ENCODE data around the gene PRX. TPM values are rescaled to one million over a fixed set of nuclear protein-coding genes. Genes with fewer than 3 reads are reported as not detected.

Gene PRX
- total and polyA plus RNA-seq, 9 of the 15 experiments (the other 6 are each of a cell fraction or from before 2014, with no cell fraction given), result 0.65 to 3.5 (median 1.7) TPM; not detected in 2

- TF ChIP-seq SIX5 (IDR thresholded peaks at IDR 0.05; ENCODE audit: borderline replicate concordance in 1 of 2, insufficient read depth in 1 of 2, low read depth in 1 of 2, low read length in 2 of 2) (no peak), PREB (CRISPR knock-in tag; IDR thresholded peaks at IDR 0.05) (no peak), ZNF740 (CRISPR knock-in tag; IDR thresholded peaks at IDR 0.05) (peak; percentile 49; the same call in 1 of the 2 replicates), ZNF740 (tag; IDR thresholded peaks at IDR 0.05) (no peak), AFF1 (IDR thresholded peaks at IDR 0.05; ENCODE audit: low read depth in 1 of 2, partially characterized antibody in 2 of 2) (no peak), SMAD1 (IDR thresholded peaks at IDR 0.05; ENCODE audit: low read depth, low read length, partially characterized antibody) (peak; percentile 44), SMC3 (conservative IDR thresholded peaks at IDR 0.05; ENCODE audit: insufficient read depth, low read depth, low read length) (no peak; the same call in 1 of the 2 replicates), ZBTB49 (CRISPR knock-in tag; IDR thresholded peaks at IDR 0.05; ENCODE audit: borderline replicate concordance) (no peak), MBD1 (CRISPR knock-in tag; IDR thresholded peaks at IDR 0.05) (no peak), ZNF354B (CRISPR knock-in tag; IDR thresholded peaks at IDR 0.05) (no peak), ZFP30 (CRISPR knock-in tag; IDR thresholded peaks at IDR 0.05; ENCODE audit: borderline replicate concordance) (no peak), C11orf30 (IDR thresholded peaks at IDR 0.05; ENCODE audit: low read depth) (peak; percentile 62; the same call in 1 of the 2 replicates), PHB2 (IDR thresholded peaks at IDR 0.05; ENCODE audit: low read depth) (no peak)
Observed at GRCh38 chr19:40444000-40444824, 31.0 kb upstream of the PRX start, which contains the start of gene SERTAD3 (continued).
